H1 (cell line): Measurements from ENCODE around the gene MRPS2. TPM values are rescaled to one million over a fixed set of nuclear protein-coding genes. Genes with fewer than 3 reads are reported as not detected.

Experiments
- CHD2 ChIP-seq: IDR thresholded peaks from 2 replicates; pipeline ENCODE4 v1.6.1; 2012; ENCODE audit warnings: low read length, improper control_type of control experiment
- CHD7 ChIP-seq: fragments of 300-600 bp; sonication (generic); IDR thresholded peaks from 2 replicates; pipeline ENCODE4 v1.7.1; 2012; ENCODE audit warnings: low read length, moderate library complexity, mild to moderate bottlenecking, inconsistent platforms; ENCODE audit not compliant: insufficient replicate concordance
- polyA plus RNA-seq, 7 experiments: library from polyadenylated mRNA; depleted of rRNA in 3 of 7; stranded (reverse) in 5 of 7; unstranded in 2 of 7; fragments of >200 nt in 5 of 7; fragments of 200-250 nt in 2 of 7; gene quantifications; 1 replicate in 5 of 7; 2 replicates in 1 of 7; 4 replicates in 1 of 7; pipeline versions ENCODE4 v1.2.1 to v1.2.3, GENCODE V29; 2011 to 2013; ENCODE audit warnings: missing spikeins in 2 of 7, mixed read lengths in 2 of 7
- total RNA-seq: library from RNA; stranded (reverse); fragmentation: NEBNext Ultra II Directional; extraction: Animal tissue kit (Norgen Biotek cat#: 25700); gene quantifications from 2 replicates; pipeline ENCODE4 v1.2.1, GENCODE V29; 2021

Gene MRPS2
- total and polyA plus RNA-seq, 2 of the 8 experiments (the other 6 are each of a cell fraction or from before 2014, with no cell fraction given): 78.6 to 476 TPM

GRCh38 chr9:135455401-135456030 is 45.0 kb upstream of the MRPS2 start (continued):
- no peak for TF ChIP-seq CHD7
- no peak for TF ChIP-seq CHD2
